Karpas-422 (cell line): ENCODE measurements around the gene SIX2. TPM values are rescaled to one million over a fixed set of nuclear protein-coding genes. Genes with fewer than 3 reads are reported as not detected.
A peak's percentile ranks its signal among the peaks of the same experiment; 100 is the strongest.

Experiments
- DNase-seq: peaks from one replicate; pipeline ENCODE4 v3.0.0-alpha.2; 2015
- H2AFZ ChIP-seq: fragments of 200-600 bp; sonication (generic); 2 replicates; pipeline ENCODE4 v1.6.1; 2014; ENCODE audit warnings: antibody characterized with exemption, low read length, mixed read lengths
- H3K27ac ChIP-seq: fragments of 200-600 bp; sonication (generic); 2 replicates; pipeline ENCODE4 v1.5.1; 2014; ENCODE audit warnings: mild to moderate bottlenecking, low read length, moderate library complexity
- H3K27me3 ChIP-seq: fragments of 200-600 bp; sonication (generic); 2 replicates; pipeline ENCODE4 v1.6.1; 2014; ENCODE audit warnings: low read length, mixed read lengths
- H3K36me3 ChIP-seq: fragments of 200-600 bp; sonication (generic); 2 replicates; pipeline ENCODE4 v1.6.1; 2014; ENCODE audit warnings: low read length, mixed read lengths; ENCODE audit not compliant: insufficient read depth
- H3K4me1 ChIP-seq: fragments of 200-600 bp; sonication (generic); 2 replicates; pipeline ENCODE4 v1.6.1; 2014; ENCODE audit warnings: mild to moderate bottlenecking, low read length, mixed read lengths
- H3K4me2 ChIP-seq: fragments of 200-600 bp; sonication (generic); 2 replicates; pipeline ENCODE4 v1.6.1; 2014; ENCODE audit warnings: low read length, low read depth, mild to moderate bottlenecking; ENCODE audit not compliant: poor library complexity, severe bottlenecking
- H3K4me3 ChIP-seq: fragments of 200-600 bp; sonication (generic); 2 replicates; pipeline ENCODE4 v1.5.1; 2014; ENCODE audit warnings: mild to moderate bottlenecking, antibody characterized with exemption, low read length, mixed read lengths
- H3K79me2 ChIP-seq: fragments of 200-600 bp; sonication (generic); 2 replicates; pipeline ENCODE4 v1.6.1; 2014; ENCODE audit warnings: mild to moderate bottlenecking, low read length, mixed read lengths
- H3K9ac ChIP-seq: fragments of 200-600 bp; sonication (generic); 2 replicates; pipeline ENCODE4 v1.6.0; 2014; ENCODE audit warnings: low read length
- H3K9me2 ChIP-seq: fragments of 200-600 bp; sonication (generic), shearing (Covaris generic); replicated peaks from 2 replicates; pipeline ENCODE4 v1.6.0; 2014; ENCODE audit warnings: mild to moderate bottlenecking, low read length, moderate library complexity; ENCODE audit not compliant: insufficient read depth
- H3K9me3 ChIP-seq: fragments of 300-700, 200-600 bp; sonication (generic); 2 replicates; pipeline ENCODE4 v1.6.1; 2014; ENCODE audit warnings: low read length, mixed read lengths
- H4K20me1 ChIP-seq: fragments of 200-600 bp; sonication (generic); 2 replicates; pipeline ENCODE4 v1.6.1; 2014; ENCODE audit warnings: mild to moderate bottlenecking, antibody characterized with exemption, low read length, low read depth; ENCODE audit not compliant: insufficient read depth
- total RNA-seq: library from RNA; depleted of rRNA; stranded (reverse); fragments of >200 nt; shearing (Covaris generic); gene quantifications from 2 replicates; pipeline ENCODE4 v1.2.3, GENCODE V29; 2014; ENCODE audit warnings: low replicate concordance

Gene SIX2
- total RNA-seq, 1 experiment from 2014 or later, result not detected

- H3K4me2 ChIP-seq, result no peak overlapping the region
These were observed 4.9 kb upstream of the SIX2 start for GRCh38 chr2:45014016-45014702.

GRCh38 chr2:45013229-45014015, 4.2 kb upstream of the SIX2 start:
- H3K79me2 ChIP-seq, result no peaks in the 10 kb centered on the region
- no peak overlapping the region for H3K9ac ChIP-seq
- H3K27ac ChIP-seq, result no peak overlapping the region
- no peak overlapping the region for H3K4me2 ChIP-seq
- no peaks in the 10 kb centered on the region for H3K9me2 ChIP-seq
- no peaks in the 10 kb centered on the region for H3K27me3 ChIP-seq
- no peak for DNase-seq
- H3K4me3 ChIP-seq, result no peak overlapping the region
- H2AFZ ChIP-seq, result no peak overlapping the region
- no peaks in the 10 kb centered on the region for H3K36me3 ChIP-seq
- no peaks in the 10 kb centered on the region for H3K9me3 ChIP-seq
- H4K20me1 ChIP-seq, result no peaks in the 10 kb centered on the region
- H3K4me1 ChIP-seq, result peaks cover 14% of the 10 kb centered on the region; the same call in 1 of the 2 replicates

More at GRCh38 chr2:45014016-45014702, 4.9 kb upstream of the SIX2 start:
- H3K9me3 ChIP-seq, result no peaks in the 10 kb centered on the region
- H3K36me3 ChIP-seq, result no peaks in the 10 kb centered on the region
- H3K27me3 ChIP-seq, result no peaks in the 10 kb centered on the region
- H3K79me2 ChIP-seq, result no peaks in the 10 kb centered on the region
- no peaks in the 10 kb centered on the region for H4K20me1 ChIP-seq
- no peak overlapping the region for H3K4me3 ChIP-seq
- DNase-seq, result no peak
- no peak overlapping the region for H3K27ac ChIP-seq
- H3K9me2 ChIP-seq, result no peaks in the 10 kb centered on the region
- no peak overlapping the region for H3K9ac ChIP-seq
- H3K4me1 ChIP-seq, result peaks cover 14% of the 10 kb centered on the region; the same call in 1 of the 2 replicates
- no peak overlapping the region for H2AFZ ChIP-seq

- no peak overlapping the region for H3K27ac ChIP-seq
- no peaks in the 10 kb centered on the region for H3K9me2 ChIP-seq
- H3K4me1 ChIP-seq, result peaks cover 14% of the 10 kb centered on the region; the same call in 1 of the 2 replicates
- H4K20me1 ChIP-seq, result no peaks in the 10 kb centered on the region
- H3K9ac ChIP-seq, result no peak overlapping the region
- no peaks in the 10 kb centered on the region for H3K27me3 ChIP-seq
- H3K4me2 ChIP-seq, result no peak overlapping the region
- H3K36me3 ChIP-seq, result no peaks in the 10 kb centered on the region
- no peak for DNase-seq
- H3K4me3 ChIP-seq, result no peak overlapping the region
- H2AFZ ChIP-seq, result no peak overlapping the region
- no peaks in the 10 kb centered on the region for H3K79me2 ChIP-seq
- no peaks in the 10 kb centered on the region for H3K9me3 ChIP-seq
These were observed 3.5 kb upstream of the SIX2 start for GRCh38 chr2:45012733-45013132.

GRCh38 chr2:45011621-45012602, 2.7 kb upstream of the SIX2 start:
- Histone ChIP-seq H3K9ac (no peak overlapping the region), H3K36me3 (no peaks in the 10 kb centered on the region), H3K27ac (no peak overlapping the region), H3K9me2 (no peaks in the 10 kb centered on the region), H3K4me2 (no peak overlapping the region), H3K9me3 (no peaks in the 10 kb centered on the region), H3K79me2 (no peaks in the 10 kb centered on the region), H2AFZ (0 out of 2 replicates have a peak overlapping the region, but pooled peaks have one; percentile 21), H3K27me3 (no peaks in the 10 kb centered on the region), H4K20me1 (no peaks in the 10 kb centered on the region), H3K4me1 (peaks cover 13% of the 10 kb centered on the region; the same call in 1 of the 2 replicates), H3K4me3 (no peak overlapping the region)
- DNase-seq, result no peak

- Histone ChIP-seq H3K27ac (no peak overlapping the region), H3K9me3 (no peaks in the 10 kb centered on the region), H4K20me1 (no peaks in the 10 kb centered on the region), H3K79me2 (no peaks in the 10 kb centered on the region), H3K4me2 (no peak overlapping the region), H3K9ac (no peak overlapping the region), H3K36me3 (no peaks in the 10 kb centered on the region), H3K27me3 (no peaks in the 10 kb centered on the region), H3K4me1 (peaks cover 9% of the 10 kb centered on the region; the same call in 1 of the 2 replicates), H2AFZ (no peak overlapping the region), H3K9me2 (no peaks in the 10 kb centered on the region), H3K4me3 (no peak overlapping the region)
- DNase-seq, result no peak
These were observed 1.9 kb upstream of the SIX2 start for GRCh38 chr2:45011121-45011520.

- peaks cover 9% of the 10 kb centered on the region; the same call in 1 of the 2 replicates for H3K4me1 ChIP-seq
- H3K36me3 ChIP-seq, result no peaks in the 10 kb centered on the region
- no peaks in the 10 kb centered on the region for H3K79me2 ChIP-seq
- no peak overlapping the region for H3K27ac ChIP-seq
- H2AFZ ChIP-seq, result no peak overlapping the region
- H3K4me2 ChIP-seq, result no peak overlapping the region
- H4K20me1 ChIP-seq, result no peaks in the 10 kb centered on the region
- DNase-seq, result no peak
- H3K27me3 ChIP-seq, result no peaks in the 10 kb centered on the region
- no peak overlapping the region for H3K9ac ChIP-seq
- no peaks in the 10 kb centered on the region for H3K9me2 ChIP-seq
- no peak overlapping the region for H3K4me3 ChIP-seq
- no peaks in the 10 kb centered on the region for H3K9me3 ChIP-seq
These were observed 1.4 kb upstream of the SIX2 start for GRCh38 chr2:45010702-45011012.

- no peak overlapping the region for H3K9ac ChIP-seq
- no peaks in the 10 kb centered on the region for H3K79me2 ChIP-seq
- peaks cover 9% of the 10 kb centered on the region; the same call in 1 of the 2 replicates for H3K4me1 ChIP-seq
- no peak overlapping the region for H2AFZ ChIP-seq
- no peaks in the 10 kb centered on the region for H3K27me3 ChIP-seq
- H3K9me2 ChIP-seq, result no peaks in the 10 kb centered on the region
- H3K27ac ChIP-seq, result no peak overlapping the region
- no peak overlapping the region for H3K4me2 ChIP-seq
- no peaks in the 10 kb centered on the region for H4K20me1 ChIP-seq
- H3K4me3 ChIP-seq, result no peak overlapping the region
- no peaks in the 10 kb centered on the region for H3K36me3 ChIP-seq
- H3K9me3 ChIP-seq, result no peaks in the 10 kb centered on the region
- DNase-seq, result no peak
These were observed 863 bp upstream of the SIX2 start for GRCh38 chr2:45009928-45010701.
